ACC112 (cell line): ENCODE results near the gene RNF135.
"Not testable (repeated sequence)": the region's sequence is repeated elsewhere in the genome, so short reads cannot be mapped to it uniquely, and the experiment has no call there.

ENCODE experiments used
- H2AFZ ChIP-seq: fragments of 200-600 bp; sonication (generic); one replicate; pipeline ENCODE4 v1.6.0; 2017; ENCODE audit warnings: antibody characterized with exemption, low read length; ENCODE audit not compliant: unreplicated experiment
- H3K27ac ChIP-seq: fragments of 200-600 bp; sonication (generic); 2 replicates; pipeline ENCODE4 v1.5.1; 2014; ENCODE audit warnings: low read depth, mild to moderate bottlenecking, antibody characterized with exemption, low read length, moderate library complexity
- H3K27me3 ChIP-seq: fragments of 200-600 bp; sonication (generic); 2 replicates; pipeline ENCODE4 v1.6.1; 2014; ENCODE audit warnings: mild to moderate bottlenecking, antibody characterized with exemption, low read length, moderate library complexity, mixed read lengths; ENCODE audit not compliant: insufficient read depth
- H3K36me3 ChIP-seq: fragments of 200-600 bp; sonication (generic); 2 replicates; pipeline ENCODE4 v1.6.1; 2016; ENCODE audit warnings: mild to moderate bottlenecking, antibody characterized with exemption, low read length, moderate library complexity, mixed read lengths; ENCODE audit not compliant: insufficient read depth
- H3K4me1 ChIP-seq: fragments of 200-600 bp; sonication (generic); one replicate; pipeline ENCODE4 v1.6.1; 2016; ENCODE audit warnings: low read length, mixed read lengths; ENCODE audit not compliant: insufficient read depth, unreplicated experiment, control insufficient read depth
- H3K4me3 ChIP-seq: fragments of 200-600 bp; sonication (generic); 2 replicates; pipeline ENCODE4 v1.5.1; 2014; ENCODE audit warnings: mild to moderate bottlenecking, low read depth, low read length
- H3K79me2 ChIP-seq: fragments of 200-600 bp; sonication (generic); one replicate; pipeline ENCODE4 v1.6.0; 2016; ENCODE audit warnings: low read length; ENCODE audit not compliant: control insufficient read depth, unreplicated experiment, insufficient read depth

RNF135 gene

GRCh38 chr17:31031841-31032240 lies 61.0 kb downstream of the RNF135 start:
- Histone ChIP-seq H3K79me2 (no peaks in the 10 kb centered on the region), H3K4me3 (no peak overlapping the region), H2AFZ (no peak overlapping the region), H3K27me3 (no peaks in the 10 kb centered on the region), H3K4me1 (no peaks in the 10 kb centered on the region), H3K27ac (no peak overlapping the region), H3K36me3 (no peaks in the 10 kb centered on the region)

- H3K4me3 ChIP-seq, H3K79me2 ChIP-seq, H3K4me1 ChIP-seq, H2AFZ ChIP-seq, H3K27me3 ChIP-seq, H3K27ac ChIP-seq, H3K36me3 ChIP-seq: not testable (repeated sequence)
These were observed 64.8 kb downstream of the RNF135 start for GRCh38 chr17:31035611-31036010.

- not testable (repeated sequence) for H3K4me1 ChIP-seq, H3K27ac ChIP-seq, H3K4me3 ChIP-seq, H3K27me3 ChIP-seq, H2AFZ ChIP-seq, H3K79me2 ChIP-seq, H3K36me3 ChIP-seq
These were observed 70.0 kb downstream of the RNF135 start for GRCh38 chr17:31040837-31041236.

DNA sequence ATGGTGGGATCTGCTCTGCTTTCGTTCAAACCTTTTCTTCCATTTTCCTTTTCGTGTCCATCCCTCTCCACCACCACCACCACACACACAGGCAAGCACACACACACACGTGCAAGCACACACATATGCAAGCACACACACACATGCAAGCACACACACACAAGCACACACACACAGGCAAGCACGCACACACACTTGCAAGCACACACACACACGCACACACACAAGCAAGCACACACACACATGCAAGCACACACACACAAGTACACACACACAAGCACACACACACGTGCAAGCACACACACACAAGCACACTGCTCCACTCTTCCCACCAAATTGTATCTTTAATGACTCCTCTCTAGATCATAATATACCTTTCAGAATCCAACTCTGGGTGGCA lies 71.5 kb downstream of the RNF135 start:
- H3K27me3 ChIP-seq, H3K79me2 ChIP-seq, H3K4me1 ChIP-seq, H2AFZ ChIP-seq, H3K27ac ChIP-seq, H3K36me3 ChIP-seq, H3K4me3 ChIP-seq: not testable (repeated sequence)

DNA sequence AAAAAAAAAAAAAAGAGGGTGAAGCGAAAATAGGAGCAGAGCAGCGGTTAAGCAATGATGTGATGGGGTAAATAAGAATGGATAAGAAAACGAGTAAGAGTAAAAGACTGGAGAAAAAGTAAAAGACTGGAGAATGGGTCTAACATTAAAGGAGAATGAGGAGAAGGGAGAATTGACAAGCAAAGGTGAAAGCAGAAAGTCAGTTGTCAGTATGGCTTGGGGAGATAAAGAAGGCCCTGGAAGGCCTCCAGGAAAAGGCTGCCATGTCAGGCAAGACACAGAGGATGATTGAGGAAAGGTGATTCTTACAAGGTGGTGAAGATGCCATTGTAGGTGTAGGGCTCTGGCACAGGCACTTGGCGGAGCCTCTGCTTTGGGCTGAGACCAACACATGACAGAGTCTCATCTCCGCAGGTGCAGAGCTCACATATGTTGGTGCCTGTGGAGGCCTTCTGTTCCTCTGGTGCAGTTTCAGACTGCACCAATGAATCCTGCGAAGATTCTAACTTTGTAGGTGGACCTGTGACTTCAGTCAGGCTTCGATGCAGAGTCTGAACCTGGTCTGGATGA lies 76.1 kb downstream of the RNF135 start:
- H3K36me3 ChIP-seq, H3K27ac ChIP-seq, H2AFZ ChIP-seq, H3K4me1 ChIP-seq, H3K79me2 ChIP-seq, H3K27me3 ChIP-seq, H3K4me3 ChIP-seq: not testable (repeated sequence)

DNA sequence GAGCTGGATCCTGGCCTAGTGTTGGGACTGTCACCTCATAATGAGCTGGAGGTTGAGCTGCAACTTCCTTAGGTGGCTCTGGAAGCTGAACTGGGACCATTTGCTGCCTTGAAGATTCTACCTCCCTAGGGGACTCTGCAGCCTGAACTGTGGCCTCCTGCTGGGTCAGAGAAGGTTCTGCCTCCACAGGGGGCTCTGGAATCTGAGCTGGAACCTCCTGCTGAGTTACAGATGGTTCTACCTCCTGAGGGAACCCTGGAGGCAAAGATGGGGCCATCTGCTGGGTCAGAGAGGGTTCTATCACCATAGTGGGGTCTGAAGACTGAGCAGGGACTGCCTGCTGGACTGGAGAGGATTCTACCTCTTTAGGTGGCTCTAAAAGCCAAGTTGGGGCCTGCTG lies 77.3 kb downstream of the RNF135 start:
- Histone ChIP-seq H3K79me2 (no peaks in the 10 kb centered on the region), H3K27me3 (no peaks in the 10 kb centered on the region), H3K4me3 (no peak overlapping the region), H2AFZ (no peak overlapping the region), H3K4me1 (peaks cover 18% of the 10 kb centered on the region), H3K27ac (no peak overlapping the region), H3K36me3 (no peaks in the 10 kb centered on the region)

DNA sequence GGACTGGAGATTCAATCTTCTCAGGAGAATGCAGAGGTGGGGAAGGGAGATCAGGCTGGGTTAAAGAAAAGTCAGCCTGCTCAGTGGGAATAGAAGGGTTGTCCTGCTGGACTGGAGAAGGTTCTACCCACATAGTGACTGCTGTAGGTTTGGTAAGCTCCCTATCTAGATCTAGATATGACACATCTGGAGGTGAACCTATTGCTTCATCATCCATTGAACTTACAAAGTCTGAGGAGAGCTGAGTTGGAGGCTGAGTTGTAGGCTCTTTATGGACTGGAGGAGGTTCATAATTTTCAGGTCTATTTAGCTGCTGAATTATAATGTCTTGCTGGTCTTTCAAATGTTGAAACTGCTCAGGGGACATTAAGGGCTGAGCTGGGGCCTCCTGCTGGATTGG lies 77.9 kb downstream of the RNF135 start:
- peaks cover 19% of the 10 kb centered on the region for H3K4me1 ChIP-seq
- H3K27me3 ChIP-seq, result no peaks in the 10 kb centered on the region
- no peak overlapping the region for H3K27ac ChIP-seq
- no peaks in the 10 kb centered on the region for H3K79me2 ChIP-seq
- H3K36me3 ChIP-seq, result no peaks in the 10 kb centered on the region
- H3K4me3 ChIP-seq, result no peak overlapping the region
- H2AFZ ChIP-seq, result no peak overlapping the region
